H54 (cell line): Measurements from ENCODE around the gene TCF12.
"Not testable (repeated sequence)": the region's sequence is repeated elsewhere in the genome, so short reads cannot be mapped to it uniquely, and the experiment has no call there.

Experiments
- DNase-seq: peaks from one replicate; pipeline ENCODE4 v3.0.0; 2011; ENCODE audit warnings: low spot score, mixed read lengths; ENCODE audit not compliant: insufficient read length
- FAIRE-seq: peaks from 3 replicates; lab custom pipeline; 2011; peaks lifted over from hg19 to GRCh38; lab: Jason Lieb, UNC
- POLR2A ChIP-seq: IDR thresholded peaks from 2 replicates; pipeline ENCODE4 v1.6.1; 2011; ENCODE audit warnings: low read depth, mild to moderate bottlenecking, low read length

TCF12 gene

GRCh38 chr15:57086857-57087427 lies 168.5 kb downstream of the TCF12 start:
- TF ChIP-seq POLR2A: no peak
- DNase-seq (no peak), FAIRE-seq (no peak)

- FAIRE-seq (no peak), DNase-seq (no peak)
- TF ChIP-seq POLR2A: no peak
Observed at GRCh38 chr15:57089815-57090495, 171.5 kb downstream of the TCF12 start.

GRCh38 chr15:57090496-57090859 lies 172.0 kb downstream of the TCF12 start:
- FAIRE-seq (no peak), DNase-seq (no peak)
- TF ChIP-seq POLR2A: no peak

- no peak for TF ChIP-seq POLR2A
- no peak for DNase-seq
- FAIRE-seq: no peak
Observed at GRCh38 chr15:57091636-57092035, 173.2 kb downstream of the TCF12 start.

GRCh38 chr15:57092252-57092651 lies 173.8 kb downstream of the TCF12 start:
- DNase-seq (no peak), FAIRE-seq (no peak)
- no peak for TF ChIP-seq POLR2A

- no peak for DNase-seq
- TF ChIP-seq POLR2A: no peak
- FAIRE-seq: no peak
Observed at GRCh38 chr15:57094321-57095257, 176.1 kb downstream of the TCF12 start.

GRCh38 chr15:57095896-57096295 lies 177.5 kb downstream of the TCF12 start:
- DNase-seq: no peak
- TF ChIP-seq POLR2A: no peak
- no peak for FAIRE-seq

- no peak for FAIRE-seq
- no peak for TF ChIP-seq POLR2A
- DNase-seq: no peak
Observed at GRCh38 chr15:57097246-57097645, 178.8 kb downstream of the TCF12 start.

- FAIRE-seq, DNase-seq: not testable (repeated sequence)
Observed at GRCh38 chr15:57097919-57098543, 179.6 kb downstream of the TCF12 start.

- no peak for TF ChIP-seq POLR2A
- DNase-seq (no peak), FAIRE-seq (no peak)
Observed at GRCh38 chr15:57098896-57099295, 180.5 kb downstream of the TCF12 start.

- FAIRE-seq (no peak), DNase-seq (no peak)
- no peak for TF ChIP-seq POLR2A
Observed at GRCh38 chr15:57100136-57100539, 181.7 kb downstream of the TCF12 start.

- no peak for TF ChIP-seq POLR2A
- FAIRE-seq (no peak), DNase-seq (no peak)
Observed at GRCh38 chr15:57102858-57103257, 184.4 kb downstream of the TCF12 start.

GRCh38 chr15:57108296-57108695 lies 189.9 kb downstream of the TCF12 start:
- FAIRE-seq: no peak
- no peak for TF ChIP-seq POLR2A
- no peak for DNase-seq

GRCh38 chr15:57109005-57109404 lies 190.6 kb downstream of the TCF12 start:
- TF ChIP-seq POLR2A: no peak
- no peak for FAIRE-seq
- DNase-seq: no peak
